ENCODE data around the gene SLC27A4.

GRCh38 chr9:128372188-128372641 is 31.9 kb downstream of the SLC27A4 start:
- TF ChIP-seq CTCF (IDR thresholded peaks at IDR 0.05 in 8 of 11, conservative IDR thresholded peaks at IDR 0.05 in 3 of 11), result no peak
- TF ChIP-seq POLR2AphosphoS5 (IDR thresholded peaks at IDR 0.05), result peak in 1 of 3 donors; percentile 59
- TF ChIP-seq POLR2A (IDR thresholded peaks at IDR 0.05), result no peak

Measured in spleen (tissue), 7 donors.